ENCODE data around the gene GCM1.

Gene GCM1

DNA sequence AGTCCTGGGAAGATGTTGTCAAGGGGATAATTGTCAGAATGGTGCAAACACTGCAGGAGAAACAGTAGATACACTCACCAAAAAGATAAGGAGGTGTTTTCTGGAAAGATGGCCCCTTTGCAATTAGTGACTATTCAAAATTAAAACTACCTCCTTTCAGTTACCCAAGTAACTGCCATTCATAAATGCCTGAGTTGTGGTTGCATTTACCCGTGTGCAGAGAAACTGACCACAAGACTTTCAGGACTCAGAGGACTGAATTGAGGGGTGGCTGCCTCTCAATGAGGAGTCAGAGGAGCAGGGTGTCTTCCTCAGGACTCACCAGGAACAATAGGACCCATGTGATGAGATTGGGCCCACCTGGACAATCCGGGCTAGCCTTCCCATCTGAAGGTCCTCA lies 39.0 kb downstream of the GCM1 start:
- Histone ChIP-seq H2AFZ (ENCODE audit: low read length) (no peak overlapping the region), H3K36me3 (ENCODE audit: insufficient read depth, low read length) (no peaks in the 10 kb centered on the region), H3K27me3 (ENCODE audit: insufficient read depth, low read length, poor library complexity, severe bottlenecking) (no peaks in the 10 kb centered on the region), H3K9me2 (replicated peaks; ENCODE audit: low read depth, low read length) (no peaks in the 10 kb centered on the region), H3K9me3 (ENCODE audit: insufficient read depth, low read depth, low read length) (no peaks in the 10 kb centered on the region), H4K20me1 (ENCODE audit: insufficient read depth, low read length, poor library complexity, severe bottlenecking) (no peaks in the 10 kb centered on the region), H3K4me2 (ENCODE audit: low read depth, low read length, poor library complexity, severe bottlenecking) (peak overlapping the region; percentile 26), H3K9ac (ENCODE audit: low read depth, low read length, poor library complexity, severe bottlenecking) (no peak overlapping the region), H3K79me2 (ENCODE audit: insufficient read depth, low read length) (no peaks in the 10 kb centered on the region), H3K4me3 (ENCODE audit: low read length, poor library complexity, severe bottlenecking) (no peak overlapping the region), H3K4me1 (ENCODE audit: insufficient read depth, low read length, poor library complexity, severe bottlenecking) (peaks cover 18% of the 10 kb centered on the region), H3F3A (ENCODE audit: low read depth) (no peaks in the 10 kb centered on the region)
- no peak for TF ChIP-seq EZH2phosphoT487 (IDR thresholded peaks at IDR 0.05; ENCODE audit: borderline replicate concordance)
- TF ChIP-seq, protein P1, sequence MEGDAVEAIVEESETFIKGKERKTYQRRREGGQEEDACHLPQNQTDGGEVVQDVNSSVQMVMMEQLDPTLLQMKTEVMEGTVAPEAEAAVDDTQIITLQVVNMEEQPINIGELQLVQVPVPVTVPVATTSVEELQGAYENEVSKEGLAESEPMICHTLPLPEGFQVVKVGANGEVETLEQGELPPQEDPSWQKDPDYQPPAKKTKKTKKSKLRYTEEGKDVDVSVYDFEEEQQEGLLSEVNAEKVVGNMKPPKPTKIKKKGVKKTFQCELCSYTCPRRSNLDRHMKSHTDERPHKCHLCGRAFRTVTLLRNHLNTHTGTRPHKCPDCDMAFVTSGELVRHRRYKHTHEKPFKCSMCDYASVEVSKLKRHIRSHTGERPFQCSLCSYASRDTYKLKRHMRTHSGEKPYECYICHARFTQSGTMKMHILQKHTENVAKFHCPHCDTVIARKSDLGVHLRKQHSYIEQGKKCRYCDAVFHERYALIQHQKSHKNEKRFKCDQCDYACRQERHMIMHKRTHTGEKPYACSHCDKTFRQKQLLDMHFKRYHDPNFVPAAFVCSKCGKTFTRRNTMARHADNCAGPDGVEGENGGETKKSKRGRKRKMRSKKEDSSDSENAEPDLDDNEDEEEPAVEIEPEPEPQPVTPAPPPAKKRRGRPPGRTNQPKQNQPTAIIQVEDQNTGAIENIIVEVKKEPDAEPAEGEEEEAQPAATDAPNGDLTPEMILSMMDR (conservative IDR thresholded peaks at IDR 0.05; ENCODE audit: low read length) = no peak

DNA sequence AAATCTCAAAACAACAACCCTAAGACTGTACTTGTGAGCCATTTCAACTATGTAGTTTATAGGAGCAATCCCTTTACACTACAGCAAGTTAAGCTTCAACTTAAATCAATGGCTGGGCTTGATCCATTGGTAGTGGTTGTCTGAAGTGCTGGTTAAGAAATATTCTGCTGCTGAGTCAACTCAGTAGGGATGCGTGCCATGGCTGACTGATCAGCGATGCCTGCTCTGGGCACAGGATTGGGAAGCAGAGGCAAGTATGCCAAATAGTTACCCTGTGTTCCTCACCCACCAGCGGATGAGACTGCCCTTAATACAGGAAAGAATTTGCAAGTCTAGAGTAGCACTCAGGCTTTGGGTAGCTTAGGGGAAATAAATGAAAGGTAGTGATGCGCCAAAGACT lies 41.5 kb downstream of the GCM1 start:
- Histone ChIP-seq H3K4me3 (ENCODE audit: low read length, poor library complexity, severe bottlenecking) (no peak overlapping the region), H3F3A (ENCODE audit: low read depth) (no peaks in the 10 kb centered on the region), H4K20me1 (ENCODE audit: insufficient read depth, low read length, poor library complexity, severe bottlenecking) (no peaks in the 10 kb centered on the region), H3K4me1 (ENCODE audit: insufficient read depth, low read length, poor library complexity, severe bottlenecking) (peaks cover 11% of the 10 kb centered on the region), H3K9me3 (ENCODE audit: insufficient read depth, low read depth, low read length) (no peaks in the 10 kb centered on the region), H3K9ac (ENCODE audit: low read depth, low read length, poor library complexity, severe bottlenecking) (no peak overlapping the region), H3K9me2 (replicated peaks; ENCODE audit: low read depth, low read length) (no peaks in the 10 kb centered on the region), H3K36me3 (ENCODE audit: insufficient read depth, low read length) (no peaks in the 10 kb centered on the region; the same call in 1 of the 2 replicates), H3K79me2 (ENCODE audit: insufficient read depth, low read length) (no peaks in the 10 kb centered on the region), H3K27me3 (ENCODE audit: insufficient read depth, low read length, poor library complexity, severe bottlenecking) (no peaks in the 10 kb centered on the region), H2AFZ (ENCODE audit: low read length) (no peak overlapping the region), H3K4me2 (ENCODE audit: low read depth, low read length, poor library complexity, severe bottlenecking) (no peak overlapping the region)
- TF ChIP-seq, protein P1 (conservative IDR thresholded peaks at IDR 0.05; ENCODE audit: low read length) = no peak
- TF ChIP-seq EZH2phosphoT487 (IDR thresholded peaks at IDR 0.05; ENCODE audit: borderline replicate concordance) = no peak

- Histone ChIP-seq H3K79me2 (ENCODE audit: insufficient read depth, low read length) (no peaks in the 10 kb centered on the region), H3K4me1 (ENCODE audit: insufficient read depth, low read length, poor library complexity, severe bottlenecking) (peaks cover 8% of the 10 kb centered on the region), H3K9me3 (ENCODE audit: insufficient read depth, low read depth, low read length) (no peaks in the 10 kb centered on the region), H3K9me2 (replicated peaks; ENCODE audit: low read depth, low read length) (no peaks in the 10 kb centered on the region), H3K4me2 (ENCODE audit: low read depth, low read length, poor library complexity, severe bottlenecking) (no peak overlapping the region), H2AFZ (ENCODE audit: low read length) (no peak overlapping the region), H3K4me3 (ENCODE audit: low read length, poor library complexity, severe bottlenecking) (no peak overlapping the region), H3K36me3 (ENCODE audit: insufficient read depth, low read length) (no peaks in the 10 kb centered on the region; the same call in 1 of the 2 replicates), H3K9ac (ENCODE audit: low read depth, low read length, poor library complexity, severe bottlenecking) (no peak overlapping the region), H3F3A (ENCODE audit: low read depth) (no peaks in the 10 kb centered on the region), H4K20me1 (ENCODE audit: insufficient read depth, low read length, poor library complexity, severe bottlenecking) (no peaks in the 10 kb centered on the region), H3K27me3 (ENCODE audit: insufficient read depth, low read length, poor library complexity, severe bottlenecking) (no peaks in the 10 kb centered on the region)
- no peak for TF ChIP-seq EZH2phosphoT487 (IDR thresholded peaks at IDR 0.05; ENCODE audit: borderline replicate concordance)
- TF ChIP-seq, protein P1 (conservative IDR thresholded peaks at IDR 0.05; ENCODE audit: low read length) = no peak
Observed at GRCh38 chr6:53104916-53105315, 43.7 kb downstream of the GCM1 start.

Measured in Loucy (cell line).